Hippocampal formation (tissue), 2 donors: ENCODE results near the gene FZD7.

Experiments used
- DNase-seq, 2 donors: peaks; one replicate each; lab custom pipeline; 2025; lab: John Stamatoyannopoulos, UW

The FZD7 gene

GRCh38 chr2:202038471-202039277 lies 5.0 kb downstream of the FZD7 start:
- no peak for DNase-seq

DNA sequence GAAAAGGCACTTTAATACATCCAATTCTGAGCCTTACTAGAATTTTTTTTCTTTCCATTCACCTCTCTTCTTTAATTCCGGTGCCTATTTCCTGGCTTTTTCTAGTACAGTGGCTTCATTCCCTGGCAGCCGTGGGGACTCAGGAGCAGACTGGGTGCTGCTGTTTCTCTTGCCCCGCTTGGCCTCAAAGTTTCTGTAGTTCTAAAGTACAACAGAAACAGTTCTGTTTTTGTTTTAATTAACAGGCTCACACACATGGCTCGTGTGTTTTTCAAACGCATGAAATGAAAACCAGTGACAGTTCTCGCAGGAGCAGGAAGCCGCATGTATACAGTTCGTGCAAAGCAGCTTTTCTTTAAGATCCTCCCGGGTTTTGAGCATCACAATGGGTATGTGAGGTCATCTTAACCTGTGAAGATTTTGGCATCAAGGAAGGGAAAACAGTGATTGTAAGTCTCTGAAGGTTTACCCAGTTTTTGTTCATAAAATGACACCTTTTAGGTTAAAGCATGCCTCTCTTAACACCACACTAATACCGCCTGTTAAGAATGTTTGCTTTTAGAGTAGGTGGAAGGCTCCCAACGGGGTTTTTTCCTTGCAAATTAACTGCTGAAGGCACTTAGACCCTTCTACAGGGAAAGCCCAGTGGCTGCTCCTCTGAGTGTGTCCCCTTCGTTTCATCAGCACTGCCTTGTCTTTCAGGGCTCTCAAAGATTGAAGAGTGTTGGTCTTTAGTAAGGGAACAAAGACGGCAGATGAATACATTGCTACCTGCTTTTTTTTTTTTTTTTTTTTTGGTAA lies 5.8 kb downstream of the FZD7 start:
- DNase-seq: no peak

DNA sequence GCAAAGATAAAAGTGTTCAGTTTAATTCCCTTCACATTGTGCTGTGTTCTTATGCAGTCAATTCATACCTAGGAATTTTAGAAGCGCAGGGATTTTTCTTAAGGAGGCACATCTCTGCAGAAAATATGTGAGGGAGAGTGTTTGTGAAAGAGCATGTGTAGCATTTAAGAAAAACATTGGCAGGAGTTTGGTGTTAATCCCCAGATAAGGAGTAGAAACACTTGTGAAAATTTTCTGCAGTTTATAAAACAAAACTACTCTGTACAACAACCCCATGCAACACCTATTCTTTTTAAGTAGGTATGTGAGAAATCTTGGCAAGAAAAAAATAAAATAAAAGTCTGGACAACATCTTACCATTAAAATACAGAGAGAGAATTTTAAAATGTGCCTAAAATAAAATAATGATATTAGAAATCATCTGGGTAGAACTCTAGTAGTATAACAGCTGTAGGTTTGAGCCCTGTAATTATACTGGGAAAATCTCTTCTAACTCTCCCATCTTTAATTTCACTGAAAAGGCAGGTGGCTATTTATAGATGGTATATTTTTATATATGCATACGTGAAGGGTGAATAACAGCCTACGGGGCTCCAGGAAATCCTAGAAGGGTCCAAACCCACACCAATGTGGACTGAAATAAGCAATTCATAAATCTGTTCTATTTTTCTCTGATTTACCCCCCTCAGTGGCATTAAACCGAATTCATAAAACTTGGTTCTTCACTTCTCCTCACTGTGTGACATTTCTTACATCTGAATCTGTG lies 6.6 kb downstream of the FZD7 start:
- no peak for DNase-seq

DNA sequence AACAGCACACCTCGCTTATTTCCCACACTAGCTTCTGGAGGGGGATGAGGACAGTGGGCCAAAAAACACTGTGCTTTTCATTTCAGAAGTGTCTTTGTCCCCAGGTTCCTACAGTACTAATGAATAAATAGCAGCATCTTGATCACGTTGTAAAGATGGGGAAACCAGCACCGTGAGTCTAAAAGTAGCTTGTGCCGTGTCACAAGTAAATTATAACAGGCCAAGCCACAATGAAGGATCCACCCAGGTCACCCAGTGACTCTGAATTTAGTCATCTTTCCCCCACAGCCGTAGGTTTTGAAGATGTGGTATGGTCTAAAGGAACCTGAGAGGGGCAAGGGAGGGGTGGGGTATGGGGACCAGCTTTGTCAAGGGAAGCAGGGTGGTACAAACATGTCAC lies 8.8 kb downstream of the FZD7 start:
- no peak for DNase-seq

- DNase-seq: no peak
Measured at GRCh38 chr2:202043475-202043874, 9.8 kb downstream of the FZD7 start.

GRCh38 chr2:202044777-202045176 lies 11.1 kb downstream of the FZD7 start:
- DNase-seq: no peak

DNA sequence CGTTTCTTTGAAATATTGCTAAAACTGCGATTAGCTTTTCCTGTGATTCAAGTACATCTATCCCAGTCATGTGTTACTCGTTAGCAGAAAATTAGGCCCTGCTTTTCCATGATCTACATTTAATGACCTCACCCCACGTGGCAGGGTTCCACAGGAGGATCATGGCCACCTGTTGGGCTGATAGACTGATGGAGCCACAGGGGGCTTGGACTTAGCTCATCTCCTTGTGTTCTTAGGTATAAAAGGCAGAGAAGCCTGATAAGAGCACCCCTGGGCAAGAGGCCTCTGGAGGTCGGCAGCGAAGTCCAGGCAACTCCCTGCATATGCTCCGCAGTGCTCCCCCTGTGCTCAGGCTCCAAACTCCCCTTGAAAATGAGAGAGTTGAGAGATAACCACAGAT lies 12.9 kb downstream of the FZD7 start:
- no peak for DNase-seq

- no peak for DNase-seq
Measured at GRCh38 chr2:202049092-202049728, 15.6 kb downstream of the FZD7 start.

- no peak for DNase-seq
Measured at GRCh38 chr2:202049840-202050239, 16.2 kb downstream of the FZD7 start.

DNA sequence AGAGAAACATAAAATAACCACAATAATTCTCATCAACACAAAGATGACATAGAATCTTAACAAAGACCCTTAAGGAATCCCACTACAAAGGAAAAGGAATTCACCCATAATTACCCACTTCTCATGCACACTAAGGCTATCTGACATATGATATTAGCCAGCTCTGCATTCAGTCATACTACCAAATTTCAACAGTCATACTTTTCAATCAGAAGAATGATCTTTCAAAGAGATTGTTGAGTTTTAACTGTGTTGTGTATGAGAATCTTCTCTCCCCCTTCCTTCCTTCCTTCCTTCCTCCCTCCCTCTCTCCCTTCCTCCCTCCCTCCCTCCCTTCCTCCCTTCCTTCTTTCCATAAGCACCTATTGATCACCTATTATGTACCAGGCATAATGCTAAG lies 17.0 kb downstream of the FZD7 start:
- DNase-seq: no peak

DNA sequence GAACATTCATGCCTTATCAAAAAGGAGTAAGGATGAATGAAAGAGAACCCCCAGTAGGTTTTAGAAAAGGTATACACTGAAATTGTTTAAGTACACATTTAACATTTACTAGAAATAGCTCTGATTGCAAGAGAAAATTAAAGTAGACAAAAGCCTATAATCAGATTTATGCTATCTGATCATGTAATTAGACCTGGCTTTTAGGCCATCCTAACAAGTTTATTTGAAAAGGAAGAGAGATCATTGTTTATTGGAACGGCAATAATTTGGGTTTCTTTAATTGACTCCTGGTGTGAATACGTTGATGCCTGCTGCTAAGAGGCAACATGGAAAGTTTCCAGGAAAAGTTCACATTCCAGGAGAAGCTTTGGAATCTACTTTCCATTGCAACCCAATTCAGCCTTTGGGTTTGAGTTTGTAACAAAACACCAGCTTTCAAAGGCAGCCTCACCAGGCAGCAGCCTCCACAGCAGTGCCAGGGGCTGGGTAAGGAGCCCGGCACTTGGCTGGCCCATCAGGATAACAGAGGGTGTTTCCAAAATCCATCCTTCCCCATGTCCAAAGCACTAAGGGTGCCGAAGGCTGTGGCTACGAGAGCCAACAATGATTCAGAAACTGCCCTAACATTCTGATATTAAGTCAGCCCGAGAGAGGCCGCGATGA lies 18.0 kb downstream of the FZD7 start:
- peak in 1 of 2 donors; percentile 34 for DNase-seq

GRCh38 chr2:202052235-202052634 lies 18.6 kb downstream of the FZD7 start:
- DNase-seq: no peak

- no peak for DNase-seq
Measured at GRCh38 chr2:202054679-202055078, 21.0 kb downstream of the FZD7 start.

DNA sequence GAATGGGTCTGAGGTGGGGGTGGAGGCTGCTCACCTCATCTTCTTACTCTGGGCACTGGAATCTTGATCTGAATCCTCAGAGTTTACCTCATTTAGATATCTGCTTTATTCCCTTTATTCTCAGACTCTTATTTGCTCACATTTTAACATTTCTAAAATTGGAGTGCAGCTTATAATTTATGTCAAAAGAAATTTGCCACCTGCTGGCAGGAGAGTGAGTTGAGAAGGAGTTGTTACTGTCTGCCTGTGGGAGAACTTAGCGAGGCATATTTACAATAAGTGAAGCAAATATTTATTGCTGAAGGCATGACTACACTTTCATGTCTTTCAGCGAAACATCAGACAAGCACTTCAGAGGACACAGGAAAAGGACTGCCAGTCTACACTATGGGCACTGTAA lies 23.0 kb downstream of the FZD7 start:
- no peak for DNase-seq

DNA sequence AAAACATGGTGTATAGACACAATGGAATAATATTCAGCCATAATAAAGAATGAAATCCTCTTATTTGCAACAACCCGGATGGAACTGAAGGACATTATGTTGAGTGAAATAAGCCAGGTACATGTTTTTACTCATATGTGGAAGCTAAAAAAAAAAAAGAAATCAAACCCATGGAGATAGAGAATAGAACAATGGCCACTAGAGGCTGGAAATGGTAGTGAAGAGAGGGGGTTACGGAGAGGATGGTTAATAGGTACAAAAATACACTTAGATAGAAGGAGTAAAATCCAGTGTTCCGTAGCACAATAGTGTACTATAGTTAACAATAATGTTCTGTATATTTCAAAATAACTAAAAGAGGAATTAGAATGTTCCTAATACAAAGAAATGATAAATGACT lies 26.6 kb downstream of the FZD7 start:
- DNase-seq: no peak

GRCh38 chr2:202061695-202062094 lies 28.0 kb downstream of the FZD7 start:
- DNase-seq: no peak

DNA sequence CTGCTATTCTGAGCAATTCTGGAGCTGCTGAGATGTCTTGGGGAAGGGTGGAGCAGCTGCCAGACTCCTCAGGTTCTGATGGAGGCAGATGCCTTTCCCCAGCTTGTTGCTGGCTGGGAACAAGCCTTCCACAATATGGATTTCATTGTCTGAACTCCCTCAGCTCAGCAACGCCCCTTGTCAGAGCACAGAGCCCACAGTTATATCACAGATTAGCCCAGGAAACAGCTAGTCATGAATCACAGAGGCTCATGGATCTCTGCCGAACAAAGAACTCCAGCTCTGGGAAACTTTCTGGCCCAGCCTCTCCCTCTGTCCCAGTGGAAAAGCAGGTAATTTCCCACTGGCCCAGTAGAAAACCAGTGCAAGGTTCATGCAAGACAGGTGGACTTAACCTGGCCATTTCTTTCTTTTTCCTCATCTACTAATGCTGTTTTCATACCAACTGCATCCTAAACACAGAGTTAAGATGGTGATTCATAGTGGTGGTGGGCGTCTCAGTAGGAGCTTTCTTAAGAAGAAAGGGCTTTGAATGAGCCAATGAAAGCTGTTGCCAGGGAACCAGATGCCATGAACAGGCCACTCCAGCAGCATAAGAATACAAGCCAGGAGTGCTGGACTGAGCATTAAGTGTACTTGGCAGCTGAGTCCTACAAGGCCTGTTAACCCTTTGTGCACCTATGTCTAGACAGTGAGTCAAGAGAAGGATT lies 30.7 kb downstream of the FZD7 start:
- DNase-seq: peak; percentile 23 to 64

DNA sequence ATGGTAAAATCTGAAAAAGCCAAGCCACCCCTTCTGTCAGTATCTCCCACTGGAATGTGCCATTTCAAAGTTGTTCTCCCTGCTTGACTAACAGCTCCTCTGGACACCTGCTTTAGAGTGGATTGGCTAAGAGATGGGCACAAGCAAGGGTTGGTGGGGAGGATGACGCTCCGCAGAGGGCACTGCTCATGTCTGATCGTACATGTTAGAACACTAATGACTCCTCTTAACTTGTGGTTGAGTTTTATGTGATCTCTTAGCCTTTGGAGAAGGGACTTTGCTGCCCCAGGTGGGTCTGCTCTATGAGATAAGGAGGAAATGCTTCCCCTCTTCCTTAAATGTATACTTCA lies 31.2 kb downstream of the FZD7 start:
- no peak for DNase-seq

GRCh38 chr2:202065876-202066275 lies 32.2 kb downstream of the FZD7 start:
- no peak for DNase-seq

- no peak for DNase-seq
Measured at GRCh38 chr2:202066875-202067274, 33.2 kb downstream of the FZD7 start.

DNA sequence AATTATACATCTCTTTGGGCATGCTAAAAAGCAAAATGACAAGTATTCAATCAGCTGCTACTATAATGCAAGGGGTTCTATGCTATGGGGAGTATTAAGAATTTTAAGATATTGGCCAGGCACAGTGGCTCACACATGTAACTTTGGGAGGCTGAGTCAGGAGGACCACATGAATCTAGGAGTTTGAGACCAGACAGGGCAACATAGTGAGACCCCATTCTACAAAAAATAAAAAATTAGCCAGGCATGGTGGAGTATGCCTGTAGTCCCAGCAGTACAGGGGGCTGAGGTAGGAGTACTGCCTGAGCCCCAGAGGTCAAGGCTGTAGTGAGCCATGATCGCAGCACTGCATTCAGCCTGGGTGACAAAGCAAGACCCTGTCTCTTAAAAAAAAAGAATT lies 33.9 kb downstream of the FZD7 start:
- no peak for DNase-seq
